NCI-H2171 (cell line): ENCODE measurements around the gene ZMIZ1.

Experiments
- DNase-seq: peaks from one replicate; lab custom pipeline; 2025; lab: John Stamatoyannopoulos, UW

ZMIZ1 gene

DNA sequence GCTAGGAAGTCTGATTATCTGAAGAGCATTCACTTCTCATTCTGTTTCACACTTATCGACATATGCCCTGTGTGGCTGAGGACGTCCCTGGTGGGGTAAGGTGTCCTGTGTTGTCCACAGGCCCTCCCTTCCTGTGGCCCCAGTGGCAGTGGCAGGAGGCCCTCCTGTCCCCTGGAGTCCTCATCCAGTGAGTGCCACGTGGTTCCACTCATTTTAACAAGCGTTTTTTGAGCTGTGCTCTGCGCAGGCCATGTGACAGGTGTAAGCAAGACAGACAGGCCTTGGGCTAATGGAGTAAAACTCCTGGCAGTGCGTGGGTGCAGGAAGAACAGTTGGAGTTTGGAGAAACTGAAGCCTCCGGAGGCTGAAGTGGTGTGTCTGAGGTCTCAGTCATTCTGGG is 239.2 kb downstream of the ZMIZ1 start:
- no peak for DNase-seq

- no peak for DNase-seq
Observed at GRCh38 chr10:79308969-79309665, 240.4 kb downstream of the ZMIZ1 start.

- DNase-seq = no peak
Observed at GRCh38 chr10:79310200-79310865, 241.6 kb downstream of the ZMIZ1 start.

DNA sequence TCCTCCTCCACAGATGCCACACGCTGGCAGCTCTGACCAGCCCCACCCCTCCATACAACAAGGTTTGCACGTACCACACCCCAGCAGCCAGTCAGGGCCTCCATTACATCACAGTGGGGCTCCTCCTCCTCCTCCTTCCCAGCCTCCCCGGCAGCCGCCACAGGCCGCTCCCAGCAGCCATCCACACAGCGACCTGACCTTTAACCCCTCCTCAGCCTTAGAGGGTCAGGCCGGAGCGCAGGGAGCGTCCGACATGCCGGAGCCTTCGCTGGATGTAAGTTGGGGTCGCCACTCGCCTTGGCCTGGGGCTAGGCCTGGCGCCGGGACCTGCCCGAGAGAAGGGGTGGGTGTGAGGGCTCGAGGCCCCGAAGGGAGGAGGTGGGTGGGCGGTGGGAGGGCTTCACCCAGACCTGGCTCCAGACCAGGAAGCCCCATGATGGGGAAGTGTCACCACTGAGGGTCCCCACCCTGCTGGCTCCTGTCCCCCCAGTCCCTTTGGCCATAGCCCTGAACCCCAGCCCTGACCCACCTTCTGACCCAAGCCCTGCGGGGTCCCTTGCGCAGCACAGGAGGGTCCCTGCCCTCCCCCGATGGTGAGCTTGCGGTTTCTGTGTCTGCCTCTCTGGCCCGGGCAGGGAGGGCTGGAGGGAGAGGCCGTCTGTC is 242.3 kb downstream of the ZMIZ1 start:
- DNase-seq = no peak

DNA sequence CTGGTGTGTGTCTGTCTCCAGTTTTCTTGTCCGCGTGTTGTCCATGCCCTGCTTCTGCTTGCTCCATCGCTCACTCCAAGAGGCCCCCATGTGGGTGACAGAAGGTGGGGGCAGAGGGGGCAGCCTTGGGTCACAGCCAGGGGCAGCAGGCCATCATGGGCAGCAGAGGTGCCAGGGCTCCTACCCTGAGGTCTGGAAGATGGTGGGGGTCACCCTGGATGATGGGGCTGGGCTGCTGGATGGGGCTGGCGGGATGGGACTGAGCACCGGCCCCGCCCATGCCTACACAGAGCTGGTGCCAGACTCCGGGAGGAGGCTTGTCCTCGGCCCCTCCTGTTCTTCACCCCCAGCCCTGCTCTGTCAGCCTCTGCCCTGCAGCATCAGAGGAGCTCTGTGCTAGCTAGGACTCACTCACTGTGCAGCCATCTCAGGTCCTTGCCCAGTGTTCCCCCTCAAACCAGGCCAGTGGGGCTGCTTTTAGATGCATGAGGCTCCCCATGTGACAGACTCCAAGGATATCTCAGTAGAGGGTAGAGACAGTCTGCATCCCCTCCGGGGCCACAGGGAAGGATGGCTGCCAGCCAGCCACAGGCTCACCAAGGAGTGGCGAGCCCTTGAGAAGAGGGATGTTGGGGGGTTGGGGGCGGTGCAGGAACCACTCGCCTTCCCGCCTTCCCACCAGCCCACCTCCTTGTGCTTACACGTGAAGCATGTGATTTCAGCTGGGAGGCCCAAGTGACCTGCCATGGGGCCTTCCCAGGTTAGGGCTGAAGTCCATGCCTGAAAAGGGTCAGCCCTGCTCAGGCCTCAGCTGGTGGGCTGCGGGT is 243.0 kb downstream of the ZMIZ1 start:
- no peak for DNase-seq

DNA sequence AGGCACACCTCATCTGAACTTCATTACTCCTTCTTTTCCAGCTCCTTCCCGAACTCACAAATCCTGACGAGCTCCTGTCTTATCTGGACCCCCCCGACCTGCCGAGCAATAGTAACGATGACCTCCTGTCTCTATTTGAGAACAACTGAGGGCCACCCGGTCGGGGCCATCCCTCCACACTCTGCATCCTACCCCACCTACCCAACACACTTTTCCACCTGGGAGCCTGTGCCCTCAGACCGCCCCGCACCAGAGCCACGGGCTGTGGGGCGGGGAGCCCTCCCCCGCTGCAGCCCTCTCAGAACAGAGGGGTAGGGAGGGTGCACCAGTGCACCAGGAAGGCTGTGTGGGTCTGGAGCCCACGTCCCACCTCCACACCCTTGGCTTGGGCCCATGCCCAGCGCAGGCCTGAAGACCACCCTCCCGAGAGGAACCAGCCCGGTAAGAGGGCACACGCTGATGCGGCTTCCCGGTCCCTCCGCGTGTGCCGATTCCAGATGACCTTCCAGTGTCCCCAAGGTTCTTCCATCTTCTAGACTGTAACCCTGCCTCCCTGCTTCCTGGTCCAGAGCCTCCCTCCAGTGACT is 243.9 kb downstream of the ZMIZ1 start:
- DNase-seq = no peak

DNA sequence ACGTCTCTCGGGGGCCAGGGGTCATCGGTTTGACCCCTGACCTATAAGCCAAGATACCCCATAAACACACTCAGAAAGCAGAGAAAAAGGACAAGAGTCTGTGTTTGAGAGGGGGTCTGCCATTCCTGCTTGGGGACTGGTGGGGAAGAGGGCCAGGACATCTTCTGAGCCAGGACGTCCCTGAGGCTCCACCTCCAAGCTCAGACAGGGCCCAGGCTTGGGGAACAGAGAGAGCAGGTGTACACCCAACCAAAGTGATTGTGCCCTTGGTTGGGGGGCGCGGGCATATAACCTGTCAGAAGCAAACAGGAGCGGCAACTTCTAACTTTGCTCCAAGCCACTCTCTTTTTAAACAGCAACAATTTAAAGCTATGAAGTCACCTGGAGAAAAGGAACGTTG is 244.6 kb downstream of the ZMIZ1 start:
- DNase-seq = no peak

- DNase-seq = peak; percentile 10
Observed at GRCh38 chr10:79313911-79314439, 245.2 kb downstream of the ZMIZ1 start.

DNA sequence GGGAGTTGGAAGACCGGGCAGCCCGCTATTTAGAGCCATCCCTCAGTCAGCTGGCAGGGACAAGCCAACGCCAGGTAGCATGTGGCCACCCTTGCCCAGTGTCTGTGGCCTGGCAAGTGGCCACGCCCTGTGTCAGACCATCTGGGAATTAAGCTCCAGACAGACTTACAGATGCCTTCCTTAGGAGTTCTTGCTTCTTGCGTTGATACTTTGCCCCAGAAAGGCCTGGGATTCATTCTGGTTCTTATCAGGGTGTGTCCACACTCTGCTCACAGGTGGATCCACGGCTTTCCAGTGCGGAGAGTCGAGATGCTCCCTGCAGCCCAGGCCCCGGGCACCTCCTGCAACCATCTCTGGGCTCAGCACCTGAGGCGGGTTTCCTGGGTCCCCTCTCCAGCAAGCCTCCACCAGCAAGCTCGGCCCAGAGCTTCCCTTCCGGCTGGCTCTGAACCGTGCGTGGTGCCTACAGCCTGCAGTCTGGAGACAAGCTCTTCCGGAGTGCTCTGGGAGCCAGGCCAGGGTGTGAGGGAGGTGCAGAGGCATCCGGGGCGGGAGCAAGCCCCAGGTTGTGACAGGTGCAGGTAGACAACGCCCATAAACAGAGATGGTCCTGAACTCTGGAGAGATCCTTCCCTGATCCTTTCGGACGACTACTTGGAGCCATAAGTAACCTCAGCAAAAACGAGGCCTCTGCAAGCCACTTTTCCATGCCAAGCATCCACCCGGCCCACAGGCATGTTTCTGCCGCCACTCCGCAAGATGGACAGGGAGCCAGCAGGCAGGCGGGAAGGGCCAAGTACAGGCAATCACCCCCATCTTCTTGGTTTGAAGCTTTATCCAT is 246.2 kb downstream of the ZMIZ1 start:
- no peak for DNase-seq

DNA sequence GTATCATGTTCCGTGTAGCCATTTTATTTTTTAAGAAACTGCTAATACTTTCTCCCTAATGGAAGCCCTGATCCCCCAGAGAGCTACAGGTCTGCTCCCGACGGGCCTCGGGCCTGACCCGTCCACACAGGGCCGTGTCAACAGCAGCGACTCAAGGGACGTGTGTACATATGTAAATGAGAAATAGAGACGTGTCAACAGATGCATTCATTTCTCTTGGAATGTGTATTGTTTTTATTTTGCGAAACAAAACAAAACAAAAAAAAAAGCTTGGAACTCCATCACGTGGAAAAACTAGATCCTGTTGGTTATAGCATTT is 246.8 kb downstream of the ZMIZ1 start:
- DNase-seq = no peak

DNA sequence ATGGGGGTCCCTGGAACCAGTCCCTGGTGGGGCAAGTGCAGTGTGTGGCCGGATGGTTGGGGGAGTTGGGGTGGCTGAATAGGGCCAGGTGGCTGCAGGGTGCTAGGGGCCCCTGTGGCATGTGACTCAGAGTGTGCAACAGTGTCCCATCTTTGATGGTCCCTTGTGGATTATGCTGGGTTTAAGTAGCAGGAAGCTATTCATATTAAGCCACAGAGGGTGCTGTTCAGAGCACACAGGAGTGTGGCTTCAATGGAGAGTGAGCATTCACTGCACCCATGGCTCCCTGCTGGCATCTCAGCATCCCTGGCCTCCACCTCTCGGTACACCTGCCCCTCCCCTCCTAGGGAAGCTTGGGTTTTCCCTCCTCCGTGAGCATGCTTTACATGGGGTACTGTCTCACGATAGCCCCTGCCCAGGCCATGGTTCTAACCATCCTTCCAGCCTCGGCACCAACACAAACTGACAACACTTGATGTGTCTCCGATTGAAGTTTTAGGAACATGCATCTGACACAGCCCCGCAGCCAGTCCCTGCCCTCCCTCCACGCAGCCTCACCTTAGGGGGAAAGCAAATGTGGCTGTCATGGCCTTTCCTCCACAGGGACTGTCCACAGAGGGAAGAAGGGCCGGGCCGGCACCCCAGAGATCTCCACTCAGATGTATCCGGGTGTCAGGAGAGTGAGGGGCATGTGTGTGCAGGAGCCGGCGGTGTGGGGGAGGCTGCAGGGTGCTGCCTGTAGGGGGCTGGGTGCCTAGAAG is 248.1 kb downstream of the ZMIZ1 start:
- no peak for DNase-seq

DNA sequence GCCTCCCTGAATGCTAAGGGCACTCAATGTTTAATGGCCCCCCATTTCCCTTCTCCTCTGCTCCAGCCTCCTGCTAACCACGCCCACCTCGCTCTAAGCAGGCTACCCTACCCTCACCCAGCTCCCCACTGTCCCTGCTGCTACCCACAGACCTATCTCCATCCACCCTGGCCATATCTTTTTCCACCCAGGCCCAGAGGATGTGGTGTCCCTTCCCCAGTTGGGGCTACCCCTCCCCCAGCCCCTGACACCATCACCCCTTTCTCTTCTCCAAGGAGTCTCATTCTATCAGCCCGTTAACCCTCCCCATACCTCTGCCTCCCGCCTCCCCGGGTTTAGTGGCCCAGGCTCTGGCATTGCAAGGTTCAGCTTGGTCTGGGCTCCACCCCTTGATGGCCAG is 249.6 kb downstream of the ZMIZ1 start:
- DNase-seq = no peak

GRCh38 chr10:79319115-79319771 is 250.5 kb downstream of the ZMIZ1 start:
- DNase-seq = no peak

GRCh38 chr10:79320316-79320715 is 251.6 kb downstream of the ZMIZ1 start:
- DNase-seq = no peak

- DNase-seq = no peak
Observed at GRCh38 chr10:79320820-79321493, 252.2 kb downstream of the ZMIZ1 start.

DNA sequence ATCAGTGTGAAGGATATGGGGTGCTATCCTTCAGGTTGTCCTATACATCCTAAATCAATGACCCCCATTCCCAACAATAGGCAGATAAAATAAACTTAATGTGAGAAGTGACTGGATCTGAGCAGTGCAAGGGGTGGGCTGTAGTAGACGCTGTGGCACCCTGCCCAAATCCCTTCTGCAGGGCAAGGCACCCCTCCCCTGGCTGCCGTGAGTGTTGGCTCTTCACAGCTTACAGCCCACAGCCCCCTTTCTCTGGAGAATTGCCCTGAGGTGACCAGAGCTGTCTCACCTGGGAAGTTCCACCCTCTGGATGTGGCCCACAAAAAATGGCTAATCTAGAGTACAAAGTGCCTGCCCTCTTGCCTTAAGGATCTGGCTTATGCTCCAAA is 252.7 kb downstream of the ZMIZ1 start:
- no peak for DNase-seq

DNA sequence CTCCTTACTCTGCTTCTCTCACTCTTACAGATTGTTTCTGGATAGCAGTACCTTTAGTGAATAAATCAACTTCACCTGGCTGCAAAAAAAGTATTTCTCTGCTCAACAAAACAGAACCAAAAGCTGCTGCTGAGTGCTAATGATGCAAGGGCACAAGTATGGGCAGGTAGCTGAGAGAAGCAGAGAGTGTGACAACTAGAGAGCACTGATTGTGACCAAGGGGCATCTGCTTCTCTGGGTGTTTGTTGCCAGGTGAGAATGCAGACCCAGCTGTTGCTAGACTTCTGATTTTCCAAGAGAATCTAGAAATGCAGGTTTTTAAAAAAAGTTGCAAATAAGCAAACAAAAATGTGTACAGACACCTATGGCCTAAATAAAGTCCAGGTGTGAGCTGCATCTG is 253.2 kb downstream of the ZMIZ1 start:
- no peak for DNase-seq

- no peak for DNase-seq
Observed at GRCh38 chr10:79322616-79323543, 254.1 kb downstream of the ZMIZ1 start.
